K562 (cell line): ENCODE data around the gene IL11. TPM values are rescaled to one million over a fixed set of nuclear protein-coding genes. Genes with fewer than 3 reads are reported as not detected.
A peak's percentile ranks its signal among the peaks of the same experiment; 100 is the strongest.

ENCODE experiments used
- BCOR ChIP-seq: fragments of 450-650 bp; IDR thresholded peaks from 2 replicates; pipeline ENCODE4 v1.6.1; 2016
- CREM ChIP-seq: IDR thresholded peaks from 2 replicates; pipeline ENCODE4 v1.6.1; 2014; ENCODE audit warnings: antibody characterized with exemption, low read depth
- CTCF ChIP-seq, 3 experiments: IDR thresholded peaks in 2 of 3; conservative IDR thresholded peaks in 1 of 3; 2 replicates each; pipeline ENCODE4 v1.5.1; 2011 to 2012; ENCODE audit warnings: low read length in 3 of 3, mild to moderate bottlenecking in 3 of 3, control low read depth in 2 of 3, improper control_type of control experiment in 1 of 3, inconsistent platforms in 1 of 3, low read depth in 1 of 3, mixed read lengths in 1 of 3, moderate library complexity in 1 of 3; ENCODE audit not compliant: insufficient read depth in 2 of 3
- MBD2 ChIP-seq: sonication (generic); IDR thresholded peaks from 2 replicates; pipeline ENCODE4 v1.6.1; 2016; ENCODE audit warnings: low read depth, borderline replicate concordance
- SMAD1 ChIP-seq: fragments of 150-350 bp; IDR thresholded peaks from 2 replicates; pipeline ENCODE4 v1.6.1; 2014; ENCODE audit warnings: low read length, low read depth; ENCODE audit not compliant: partially characterized antibody
- TBP ChIP-seq: optimal IDR thresholded peaks from 2 replicates; pipeline ENCODE3; 2011; ENCODE audit warnings: low read depth, low read length, improper control_type of control experiment
- TFAP4 ChIP-seq: sonication (generic); formaldehyde crosslinking; IDR thresholded peaks from 2 replicates; pipeline ENCODE4 v1.8.0; 2022; ENCODE audit warnings: missing genetic modification reagents, mild to moderate bottlenecking, moderate library complexity, borderline replicate concordance
- VEZF1 ChIP-seq: fragments of 200-800 bp; sonication (Bioruptor generic); IDR thresholded peaks from 2 replicates; pipeline ENCODE4 v1.6.1; 2017; ENCODE audit warnings: missing genetic modification characterization, missing compliant biosample characterization
- ZMIZ1 ChIP-seq, 2 experiments: fragments of 150-350 bp in 1 of 2; IDR thresholded peaks; 2 replicates each; pipeline ENCODE4 v1.6.1; 2012 to 2016; ENCODE audit warnings: low read depth in 2 of 2, low read length in 2 of 2, mild to moderate bottlenecking in 1 of 2, moderate library complexity in 1 of 2
- ZNF143 ChIP-seq: sonication (generic); formaldehyde crosslinking; IDR thresholded peaks from 2 replicates; pipeline ENCODE4 v1.9.0; 2022; ENCODE audit warnings: mild to moderate bottlenecking, missing genetic modification reagents
- ZNF592 ChIP-seq: fragments of 450-650 bp; IDR thresholded peaks from 2 replicates; pipeline ENCODE4 v1.6.1; 2017; ENCODE audit warnings: antibody characterized with exemption, mild to moderate bottlenecking
- ZNF644 ChIP-seq: fragments of 200-800 bp; sonication (Bioruptor generic); IDR thresholded peaks from 2 replicates; pipeline ENCODE4 v1.6.1; 2016; ENCODE audit warnings: low read depth, missing genetic modification characterization, missing compliant biosample characterization
- polyA plus RNA-seq, 8 experiments: library from polyadenylated mRNA; depleted of rRNA in 4 of 8; stranded (reverse) in 5 of 8; unstranded in 3 of 8; fragments of >200 nt; fragmentation: Nextera tagmentation in 2 of 8; fragmentation: Illumina TruSeq in 1 of 8; extraction: Ambion mirVana in 2 of 8; extraction: Trizol in 1 of 8; gene quantifications; 2 replicates each; pipeline versions ENCODE4 v1.2.1 to v1.2.3, GENCODE V29; 2011 to 2014; ENCODE audit warnings: inconsistent platforms in 1 of 8, missing spikeins in 1 of 8
- total RNA-seq, 7 experiments: library from RNA; depleted of rRNA in 6 of 7; stranded (reverse); fragments of >200 nt in 6 of 7; fragmentation: Illumina TruSeq in 2 of 7; extraction: Trizol in 2 of 7; gene quantifications; 2 replicates each; pipeline versions ENCODE4 v1.2.1 to v1.2.3, GENCODE V29; 2011 to 2021; ENCODE audit warnings: low replicate concordance in 1 of 7

Gene IL11
- total and polyA plus RNA-seq, 9 of the 15 experiments (the other 6 are each of a cell fraction or from before 2014, with no cell fraction given) = 0.04 to 0.42 (median 0.06) TPM; not detected in 6

GRCh38 chr19:55319785-55320184 lies 50.5 kb downstream of the IL11 start (continued):
- TF ChIP-seq ZNF592 (0 out of 2 replicates have a peak, but pooled peaks have one; percentile 46), TFAP4 (CRISPR knock-in tag) (0 out of 2 replicates have a peak, but pooled peaks have one; percentile 15), CTCF (IDR thresholded peaks at IDR 0.05 in 2 of 3, conservative IDR thresholded peaks at IDR 0.05 in 1 of 3; ENCODE audit: insufficient read depth in 2 of 3, low read depth in 1 of 3, low read length in 3 of 3) (peak in 1 of 3 experiments; percentile 8; a peak in 1 of 6 replicates), TBP (peak; percentile 14), ZNF143 (peak; percentile 93), ZNF644 (tag) (peak; percentile 68; the same call in 1 of the 2 replicates), SMAD1 (no peak), ZMIZ1 (IDR thresholded peaks at IDR 0.05; ENCODE audit: low read depth in 2 of 2, low read length in 2 of 2) (0 out of 4 replicates have a peak, but pooled peaks of 1 of the 2 experiments have one; percentile 21), MBD2 (0 out of 2 replicates have a peak, but pooled peaks have one; percentile 63), BCOR (no peak), VEZF1 (peak; percentile 36; the same call in 1 of the 2 replicates), CREM (peak; percentile 40; the same call in 1 of the 2 replicates)
